Measurements from ENCODE around the gene YBX2. TPM values are rescaled to one million over a fixed set of nuclear protein-coding genes. Genes with fewer than 3 reads are reported as not detected.
"Not testable (repeated sequence)": the region's sequence is repeated elsewhere in the genome, so short reads cannot be mapped to it uniquely, and the experiment has no call there.

The YBX2 gene
- total RNA-seq, result under 1 TPM; 0.15 to 0.26 TPM

DNA sequence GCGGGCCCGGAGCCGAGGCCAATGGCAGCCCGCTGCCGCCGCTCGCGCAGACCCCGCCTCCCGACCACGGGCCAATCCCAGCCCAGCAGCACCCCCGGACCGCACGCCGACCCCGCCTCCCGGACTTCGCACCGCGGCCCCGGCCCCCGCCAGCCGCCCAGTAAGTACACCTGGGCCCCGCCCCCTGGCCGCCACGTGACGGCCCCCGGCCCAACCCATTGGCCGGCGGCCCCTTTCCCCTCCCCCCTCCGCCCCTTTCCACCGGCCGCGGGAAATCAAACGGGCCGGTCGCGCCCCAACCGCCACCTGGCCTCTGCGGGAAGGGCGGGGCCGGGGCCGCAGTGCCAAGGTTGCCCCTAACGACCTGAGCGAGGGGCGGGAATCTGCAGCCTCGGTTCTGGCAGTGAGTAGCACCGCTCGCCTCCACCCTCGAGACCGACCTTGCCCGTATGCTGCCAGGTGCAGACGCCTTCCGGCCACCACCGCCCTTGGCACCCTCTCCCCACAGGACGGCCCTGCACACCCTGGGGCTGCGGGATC is at the start of gene YBX2:
YBX2 (minus strand) TSS at position 26 of the 540 bp plus-strand sequence. CDS start 139 bp downstream, outside the sequence.
- H3K9me3 Mint-ChIP-seq, result no peaks in the 10 kb centered on the region
- no peaks in the 10 kb centered on the region for H3K36me3 Mint-ChIP-seq (ENCODE audit: low read depth)
- H3K27me3 Mint-ChIP-seq, result peaks cover 16% of the 10 kb centered on the region
- H3K4me1 Mint-ChIP-seq, result peaks cover 5% of the 10 kb centered on the region
- no peak within 1 kb of the TSS for H3K27ac Mint-ChIP-seq
- H3K4me3 Mint-ChIP-seq, result peak within 1 kb of the TSS; percentile 80
- peak; percentile 77 for ATAC-seq (replicated peaks)

DNA sequence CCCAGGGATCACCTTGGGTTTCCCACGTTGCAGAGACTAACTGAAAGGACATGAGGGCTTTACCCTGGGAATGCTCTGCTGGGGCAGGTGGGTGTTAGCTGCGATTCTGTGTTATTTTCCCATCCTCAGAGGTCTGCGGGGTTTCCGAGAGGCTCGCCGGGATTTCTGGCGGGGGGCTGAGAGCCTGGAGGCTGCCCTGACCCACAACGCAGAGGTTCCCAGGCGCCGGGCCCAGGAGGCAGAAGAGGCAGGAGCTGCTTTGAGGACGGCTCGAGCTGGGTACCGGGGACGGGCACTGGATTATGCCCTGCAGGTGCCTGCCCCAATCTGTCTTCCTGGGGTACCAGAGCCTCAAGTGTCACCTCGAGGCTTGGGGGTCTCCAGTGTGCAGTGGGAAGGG is 48.8 kb upstream of the YBX2 start:
- Mint-ChIP-seq H3K4me3 (no peak overlapping the region), H3K27ac (no peak overlapping the region), H3K4me1 (peaks cover 21% of the 10 kb centered on the region), H3K36me3 (ENCODE audit: low read depth) (peaks cover 100% of the 10 kb centered on the region), H3K27me3 (no peaks in the 10 kb centered on the region), H3K9me3 (no peaks in the 10 kb centered on the region)
- no peak for ATAC-seq (replicated peaks)

DNA sequence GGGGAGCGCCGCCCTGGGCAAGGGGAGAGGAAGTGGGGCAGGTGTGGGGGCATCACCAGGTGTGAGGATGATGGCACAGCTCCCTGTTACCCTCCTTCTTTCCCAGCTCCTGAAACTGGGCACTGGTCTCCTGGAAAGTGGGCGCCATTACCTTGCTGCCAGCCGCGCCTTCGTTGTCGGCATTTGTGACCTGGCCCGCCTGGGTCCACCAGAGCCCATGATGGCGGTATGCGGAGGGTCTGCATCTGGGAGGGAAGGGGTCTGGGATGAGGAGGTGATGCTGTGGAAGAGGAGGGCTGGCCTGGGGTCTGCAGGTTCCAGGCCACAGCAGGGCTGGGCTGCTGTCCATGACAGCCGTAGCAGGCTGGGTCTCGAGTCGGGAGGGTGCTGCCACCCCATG is 47.4 kb upstream of the YBX2 start:
- H3K27ac Mint-ChIP-seq, result peak overlapping the region; percentile 54
- no peaks in the 10 kb centered on the region for H3K27me3 Mint-ChIP-seq
- no peak for ATAC-seq (replicated peaks)
- H3K36me3 Mint-ChIP-seq (ENCODE audit: low read depth), result peaks cover 100% of the 10 kb centered on the region
- H3K9me3 Mint-ChIP-seq, result no peaks in the 10 kb centered on the region
- peaks cover 20% of the 10 kb centered on the region for H3K4me1 Mint-ChIP-seq
- H3K4me3 Mint-ChIP-seq, result no peak overlapping the region

DNA sequence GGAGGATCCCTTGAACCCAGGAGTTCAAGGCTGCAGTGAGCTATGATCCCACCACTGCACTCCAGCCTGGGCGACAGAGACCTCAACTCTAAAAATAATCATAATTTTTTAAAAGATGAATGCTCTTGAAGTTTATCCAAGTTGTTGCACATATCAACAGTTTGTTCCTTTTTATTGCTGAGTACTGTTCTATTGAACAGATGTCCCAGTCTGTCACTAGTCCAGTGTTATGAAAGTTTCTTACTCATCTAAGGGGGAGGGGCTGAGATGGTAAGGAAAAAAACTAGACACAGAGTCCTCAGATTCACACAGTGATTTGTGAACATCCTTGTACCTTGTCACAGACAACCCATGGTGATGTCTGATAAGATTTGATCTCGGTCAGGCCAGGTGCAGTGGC is 45.7 kb upstream of the YBX2 start:
- Mint-ChIP-seq H3K36me3 (ENCODE audit: low read depth) (peaks cover 92% of the 10 kb centered on the region), H3K4me3 (peak overlapping the region; percentile 99)

DNA sequence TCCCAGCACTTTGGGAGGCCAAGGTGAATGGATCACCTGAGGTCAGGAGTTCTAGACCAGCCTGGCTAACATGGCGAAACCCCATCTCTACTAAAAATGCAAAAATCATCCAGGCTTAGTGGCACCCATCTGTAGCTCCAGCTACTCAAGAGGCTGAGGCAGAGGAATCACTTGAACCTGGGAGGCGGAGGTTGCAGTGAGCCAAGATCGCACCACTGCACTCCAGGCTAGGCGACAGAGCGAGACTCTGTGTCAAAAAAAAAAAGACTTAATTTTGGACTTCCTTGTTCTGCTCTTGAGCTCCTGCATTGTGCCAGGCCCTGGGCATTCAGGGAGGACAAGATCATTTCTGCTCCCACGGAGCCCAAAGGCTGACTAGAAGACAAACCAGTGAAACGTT is 43.2 kb upstream of the YBX2 start:
- H3K36me3 Mint-ChIP-seq (ENCODE audit: low read depth), result peaks cover 66% of the 10 kb centered on the region
- H3K27ac Mint-ChIP-seq, result peak overlapping the region; percentile 93

More for the DNA sequence above, 45.7 kb upstream of the YBX2 start:
- peak overlapping the region; percentile 59 for H3K27ac Mint-ChIP-seq
- H3K4me1 Mint-ChIP-seq, result peaks cover 30% of the 10 kb centered on the region
- H3K9me3 Mint-ChIP-seq, result no peaks in the 10 kb centered on the region
- ATAC-seq (replicated peaks), result no peak
- H3K27me3 Mint-ChIP-seq, result no peaks in the 10 kb centered on the region

DNA sequence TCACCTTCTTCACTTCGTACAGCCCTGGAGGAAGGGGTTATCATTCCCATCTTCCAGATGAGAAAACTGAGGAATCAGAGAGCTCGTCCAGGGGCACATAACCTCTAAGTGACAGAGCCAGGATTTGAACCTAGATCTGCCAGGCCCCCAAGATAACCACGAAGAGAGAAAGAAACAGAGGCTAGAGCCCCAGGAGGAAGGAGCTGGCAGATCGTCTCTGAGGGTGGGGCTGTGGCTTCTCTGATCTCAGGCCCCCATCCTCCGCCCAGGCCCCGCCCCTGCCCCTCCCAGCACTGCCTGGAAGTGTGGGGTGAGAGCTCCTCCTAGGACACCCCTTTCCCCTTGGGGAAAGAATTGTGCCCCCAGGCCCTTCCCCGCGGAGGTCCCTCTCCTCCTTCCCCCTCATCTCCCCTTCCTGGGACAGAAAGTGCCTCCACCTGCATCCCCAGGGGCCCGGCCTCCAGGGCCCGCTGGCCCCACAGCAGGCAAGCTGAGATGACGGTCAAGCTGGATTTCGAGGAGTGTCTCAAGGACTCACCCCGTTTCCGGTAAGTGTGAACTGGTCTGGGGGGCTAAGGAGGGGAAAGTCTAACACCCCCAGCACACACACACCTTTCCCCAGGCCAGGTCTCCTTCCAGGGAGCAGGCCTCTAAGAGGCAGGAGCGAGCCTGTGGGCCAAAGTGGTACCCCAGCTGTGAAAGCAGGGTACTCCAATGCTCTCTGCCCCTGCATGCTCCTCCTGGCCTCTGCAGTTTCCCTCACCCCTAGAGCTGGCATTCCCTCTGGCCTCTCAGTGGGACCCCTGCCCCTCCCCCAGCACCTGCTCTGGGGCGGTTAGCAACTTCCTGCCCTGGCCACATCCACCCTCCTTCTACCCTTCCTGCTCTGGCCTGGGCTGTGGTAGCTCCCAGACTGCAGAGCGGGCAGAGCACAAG is 42.1 kb upstream of the YBX2 start, which contains the start of gene ACAP1:
ACAP1 (plus strand) TSS at position 290 of the 936 bp plus-strand sequence; CDS start at position 496, 206 bp downstream.
- H3K4me3 Mint-ChIP-seq, result peak within 1 kb of the TSS; percentile 99
- peaks cover 55% of the 10 kb centered on the region for H3K36me3 Mint-ChIP-seq (ENCODE audit: low read depth)
- H3K9me3 Mint-ChIP-seq, result no peaks in the 10 kb centered on the region
- H3K4me1 Mint-ChIP-seq, result peaks cover 32% of the 10 kb centered on the region
- H3K27ac Mint-ChIP-seq, result peak within 1 kb of the TSS; percentile 93
- H3K27me3 Mint-ChIP-seq, result no peaks in the 10 kb centered on the region
- peak; percentile 97 for ATAC-seq (replicated peaks)

More for the DNA sequence above, 43.2 kb upstream of the YBX2 start:
- H3K27me3 Mint-ChIP-seq; ATAC-seq (replicated peaks); H3K9me3 Mint-ChIP-seq: not testable (repeated sequence)
- peak overlapping the region; percentile 99 for H3K4me3 Mint-ChIP-seq
- H3K4me1 Mint-ChIP-seq, result peaks cover 29% of the 10 kb centered on the region

DNA sequence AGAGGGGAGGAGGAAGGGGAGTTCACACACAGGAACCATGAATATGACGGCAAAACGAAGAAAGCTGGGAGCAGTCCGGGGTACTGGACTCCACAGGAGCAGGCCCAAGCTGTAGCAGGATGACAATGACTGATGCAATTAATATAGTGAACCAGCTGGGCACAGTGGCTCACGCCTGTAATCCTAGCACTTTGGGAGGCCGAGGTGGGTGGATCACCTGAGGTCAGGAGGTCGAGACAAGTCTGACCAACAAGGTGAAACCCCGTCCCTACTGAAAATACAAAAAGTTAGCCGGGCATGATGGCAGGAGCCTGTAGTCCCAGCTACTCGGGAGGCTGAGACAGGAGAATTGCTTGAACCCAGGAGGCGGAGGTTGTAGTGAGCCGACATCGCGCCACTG is 41.3 kb upstream of the YBX2 start:
- Mint-ChIP-seq H3K4me1 (peaks cover 30% of the 10 kb centered on the region), H3K27ac (peak overlapping the region; percentile 93), H3K36me3 (ENCODE audit: low read depth) (peaks cover 48% of the 10 kb centered on the region), H3K4me3 (peak overlapping the region; percentile 99)
- H3K27me3 Mint-ChIP-seq; H3K9me3 Mint-ChIP-seq; ATAC-seq (replicated peaks): not testable (repeated sequence)

DNA sequence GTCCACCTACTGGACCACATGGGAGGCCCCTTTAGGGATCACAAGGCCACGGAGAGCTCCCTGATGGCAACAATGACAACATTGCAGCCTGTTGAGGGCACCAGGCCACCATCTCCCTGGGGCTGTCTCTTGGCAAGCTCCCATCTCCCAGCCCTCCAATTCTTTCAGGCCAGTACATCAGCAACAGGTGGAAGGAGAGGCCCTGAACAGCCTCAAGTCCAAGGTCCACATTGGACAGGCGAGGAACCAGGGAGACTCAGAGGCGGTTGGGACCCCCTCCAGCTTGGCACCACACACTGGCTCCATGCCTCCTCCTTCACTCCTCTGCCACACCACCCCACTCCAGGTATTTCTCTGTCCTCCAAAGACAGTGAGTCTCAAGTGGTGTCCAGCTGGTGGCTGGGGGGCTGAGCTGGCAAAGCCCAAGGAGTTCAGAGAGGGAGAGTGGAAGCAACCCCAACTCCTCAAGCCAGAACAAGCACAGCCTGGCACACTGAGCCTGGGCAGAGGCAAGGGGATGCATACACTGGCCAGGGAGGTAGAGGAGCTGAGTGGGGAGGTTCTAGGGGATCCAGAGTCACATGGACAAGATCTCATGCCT is 40.6 kb upstream of the YBX2 start:
- no peaks in the 10 kb centered on the region for H3K9me3 Mint-ChIP-seq
- peaks cover 41% of the 10 kb centered on the region for H3K36me3 Mint-ChIP-seq (ENCODE audit: low read depth)
- peak overlapping the region; percentile 93 for H3K27ac Mint-ChIP-seq
- no peaks in the 10 kb centered on the region for H3K27me3 Mint-ChIP-seq
- ATAC-seq (replicated peaks), result no peak
- peak overlapping the region; percentile 99 for H3K4me3 Mint-ChIP-seq
- H3K4me1 Mint-ChIP-seq, result peaks cover 30% of the 10 kb centered on the region

DNA sequence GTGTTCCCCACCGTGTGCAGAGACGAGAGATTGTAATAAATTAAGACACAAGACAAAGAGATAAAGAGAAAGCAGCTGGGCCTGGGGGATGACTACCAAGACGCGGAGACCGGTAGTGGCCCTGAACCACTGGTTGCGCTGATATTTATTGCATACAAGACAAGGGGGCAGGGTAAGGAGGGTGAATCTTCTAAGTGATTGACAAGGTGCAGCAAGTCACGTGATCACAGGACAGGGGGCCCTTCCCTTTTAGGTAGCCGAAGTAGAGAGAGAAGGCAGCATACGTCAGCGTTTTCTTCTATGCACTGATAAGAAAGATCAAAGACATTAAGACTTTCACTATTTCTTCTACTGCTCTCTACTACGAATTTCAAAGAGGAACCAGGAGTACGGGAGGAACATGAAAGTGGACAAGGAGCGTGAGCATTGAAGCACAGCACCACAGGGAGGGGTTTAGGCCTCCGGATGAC is 38.2 kb upstream of the YBX2 start:
- not testable (repeated sequence) for H3K9me3 Mint-ChIP-seq; H3K27me3 Mint-ChIP-seq; ATAC-seq (replicated peaks)
- Mint-ChIP-seq H3K27ac (peak overlapping the region; percentile 80), H3K4me3 (peak overlapping the region; percentile 99), H3K36me3 (ENCODE audit: low read depth) (peaks cover 17% of the 10 kb centered on the region), H3K4me1 (peaks cover 35% of the 10 kb centered on the region)

DNA sequence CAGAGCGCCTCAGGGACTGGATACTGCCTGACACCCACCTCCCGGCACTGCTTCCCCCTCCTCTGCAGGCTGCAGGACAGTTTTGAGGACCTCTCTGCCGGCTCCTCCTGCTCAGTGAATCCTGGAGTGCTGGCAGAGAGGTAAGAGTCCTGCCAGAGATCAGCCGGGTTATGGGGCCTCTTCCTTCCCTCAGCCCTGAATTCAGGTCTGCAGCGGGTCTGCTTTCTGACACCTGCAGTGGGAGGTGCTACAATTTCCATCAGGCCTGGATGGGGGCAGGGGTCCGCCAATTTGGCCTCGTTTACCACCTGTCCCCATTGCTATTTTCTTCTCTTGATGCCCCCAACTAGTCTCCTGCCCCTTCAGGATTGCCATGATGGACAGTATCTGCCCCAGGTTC is 37.7 kb upstream of the YBX2 start:
- H3K4me1 Mint-ChIP-seq, result peaks cover 32% of the 10 kb centered on the region
- no peak for ATAC-seq (replicated peaks)
- peak overlapping the region; percentile 80 for H3K27ac Mint-ChIP-seq
- peaks cover 11% of the 10 kb centered on the region for H3K36me3 Mint-ChIP-seq (ENCODE audit: low read depth)
- peak overlapping the region; percentile 99 for H3K4me3 Mint-ChIP-seq
- H3K27me3 Mint-ChIP-seq, result no peaks in the 10 kb centered on the region
- no peaks in the 10 kb centered on the region for H3K9me3 Mint-ChIP-seq

DNA sequence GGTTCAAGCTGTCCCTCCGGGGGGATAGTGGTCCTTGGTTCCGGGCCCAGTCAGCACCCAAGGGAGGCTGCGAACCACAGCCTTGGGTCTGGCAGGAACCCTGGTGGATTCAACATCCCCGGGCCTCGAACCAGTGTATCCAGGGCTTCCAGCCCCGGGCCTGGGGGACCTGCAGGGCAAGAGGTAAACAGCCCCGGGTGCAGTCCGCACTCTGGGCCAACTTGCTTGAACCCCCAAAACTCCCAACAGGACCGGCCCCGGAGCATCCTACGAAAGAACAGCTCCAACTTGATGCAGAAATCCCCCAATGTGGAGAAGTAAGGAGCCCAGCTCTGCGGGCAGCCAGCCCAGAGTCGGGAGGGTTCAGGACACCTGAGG is 36.2 kb upstream of the YBX2 start:
- Mint-ChIP-seq H3K27me3 (no peaks in the 10 kb centered on the region), H3K27ac (peak overlapping the region; percentile 37), H3K4me1 (peaks cover 26% of the 10 kb centered on the region), H3K9me3 (no peaks in the 10 kb centered on the region), H3K36me3 (ENCODE audit: low read depth) (no peaks in the 10 kb centered on the region), H3K4me3 (peak overlapping the region; percentile 99)
- ATAC-seq (replicated peaks), result no peak

DNA sequence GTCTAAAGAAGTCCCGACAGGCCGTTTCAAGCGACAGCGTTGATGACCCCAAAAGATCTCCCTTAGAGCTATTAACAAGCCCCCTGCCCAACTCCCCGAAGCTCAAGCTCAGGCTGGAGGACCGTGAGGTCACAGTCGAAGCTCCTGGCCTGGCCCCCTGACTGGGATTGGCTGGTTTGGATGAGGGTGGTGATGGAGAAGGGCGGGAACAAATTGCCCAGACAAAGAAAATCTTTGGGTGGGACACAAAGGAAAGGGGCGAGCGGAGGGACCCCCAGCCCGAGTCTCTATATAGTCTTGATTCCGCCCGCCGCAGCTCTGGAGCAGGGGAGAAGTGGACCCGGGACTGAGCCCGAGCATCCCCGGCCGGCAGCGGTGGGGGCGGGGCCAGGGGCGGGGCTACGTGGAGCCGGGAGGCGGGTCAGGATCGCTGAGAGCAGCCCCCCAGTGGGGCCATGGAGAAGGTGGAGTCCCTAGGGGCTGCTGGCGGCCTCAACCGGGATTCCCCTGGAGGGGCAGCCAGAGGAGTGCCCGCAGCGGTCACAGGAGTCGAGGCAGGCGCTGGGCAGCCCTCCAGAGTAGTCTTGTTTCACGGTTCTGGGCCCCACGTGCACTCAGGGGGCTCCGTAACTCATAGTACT is 35.7 kb upstream of the YBX2 start:
- peak; percentile 84 for ATAC-seq (replicated peaks)
- Mint-ChIP-seq H3K4me3 (peak overlapping the region; percentile 99), H3K27ac (peak overlapping the region; percentile 97), H3K9me3 (no peaks in the 10 kb centered on the region), H3K27me3 (no peaks in the 10 kb centered on the region), H3K36me3 (ENCODE audit: low read depth) (no peaks in the 10 kb centered on the region), H3K4me1 (peaks cover 21% of the 10 kb centered on the region)

DNA sequence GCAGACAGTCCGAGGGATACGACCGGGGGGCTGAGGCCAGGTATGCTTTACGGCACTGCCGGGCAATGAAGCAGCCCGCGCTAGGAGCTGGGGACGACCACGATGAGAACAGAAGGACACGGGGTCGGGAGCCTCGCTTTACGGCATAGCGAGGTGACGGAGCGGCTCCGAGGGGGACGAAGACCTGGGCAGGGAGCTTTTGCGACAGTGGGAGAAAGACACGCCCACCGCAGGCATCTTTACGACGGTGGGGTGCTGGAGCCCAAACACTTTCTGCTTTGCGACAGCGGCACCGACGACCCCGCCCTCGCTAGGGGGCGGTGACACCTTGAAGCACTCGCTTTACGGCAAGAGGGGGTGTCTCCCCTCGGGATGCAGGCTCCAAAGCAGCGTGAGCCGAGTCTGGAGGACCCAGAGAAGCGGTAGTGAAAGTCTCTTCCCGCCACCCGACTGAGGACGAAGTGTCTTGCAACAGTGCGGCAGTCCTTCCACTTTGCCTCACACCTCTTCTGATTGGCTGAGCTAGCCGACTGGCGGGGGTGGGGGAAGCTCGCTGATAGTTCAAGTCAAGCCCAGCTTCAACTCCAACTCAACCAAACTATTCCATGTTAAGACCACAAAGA is 35.0 kb upstream of the YBX2 start:
- H3K4me3 Mint-ChIP-seq, result peak overlapping the region; percentile 99
- ATAC-seq (replicated peaks), result peak; percentile 73

More for the DNA sequence above, 35.0 kb upstream of the YBX2 start:
- Mint-ChIP-seq H3K36me3 (ENCODE audit: low read depth) (no peaks in the 10 kb centered on the region), H3K4me1 (peaks cover 20% of the 10 kb centered on the region), H3K27me3 (no peaks in the 10 kb centered on the region), H3K9me3 (no peaks in the 10 kb centered on the region), H3K27ac (peak overlapping the region; percentile 97)
